ENCODE data around the gene GASK1A.

DNA sequence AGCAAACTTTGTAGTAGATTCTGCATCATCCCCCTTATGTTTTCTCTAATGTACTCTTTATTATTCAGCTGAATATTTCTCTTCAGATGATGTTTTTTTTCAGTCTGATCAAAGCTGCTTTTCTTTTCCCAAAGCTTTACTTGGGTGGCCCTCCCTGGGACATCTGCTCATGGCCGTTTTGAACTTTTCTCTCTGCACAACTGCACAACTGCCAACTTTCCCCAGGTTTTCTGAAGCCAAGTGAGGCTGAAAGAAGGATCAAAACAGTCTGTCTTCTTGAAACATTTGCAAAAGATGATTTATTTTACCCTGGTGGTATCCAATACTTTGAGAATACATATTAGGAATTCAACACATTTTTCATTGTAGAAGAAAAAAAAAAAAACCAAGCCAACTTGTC, 43.0 kb downstream of the GASK1A start:
- TF ChIP-seq ZNF621 (tag by site-specific recombination; IDR thresholded peaks at IDR 0.05) (no peak), ZNF843 (tag by site-specific recombination; IDR thresholded peaks at IDR 0.05) (no peak), PRDM10 (tag by site-specific recombination; IDR thresholded peaks at IDR 0.05) (no peak)
- TF ChIP-seq, protein P1, sequence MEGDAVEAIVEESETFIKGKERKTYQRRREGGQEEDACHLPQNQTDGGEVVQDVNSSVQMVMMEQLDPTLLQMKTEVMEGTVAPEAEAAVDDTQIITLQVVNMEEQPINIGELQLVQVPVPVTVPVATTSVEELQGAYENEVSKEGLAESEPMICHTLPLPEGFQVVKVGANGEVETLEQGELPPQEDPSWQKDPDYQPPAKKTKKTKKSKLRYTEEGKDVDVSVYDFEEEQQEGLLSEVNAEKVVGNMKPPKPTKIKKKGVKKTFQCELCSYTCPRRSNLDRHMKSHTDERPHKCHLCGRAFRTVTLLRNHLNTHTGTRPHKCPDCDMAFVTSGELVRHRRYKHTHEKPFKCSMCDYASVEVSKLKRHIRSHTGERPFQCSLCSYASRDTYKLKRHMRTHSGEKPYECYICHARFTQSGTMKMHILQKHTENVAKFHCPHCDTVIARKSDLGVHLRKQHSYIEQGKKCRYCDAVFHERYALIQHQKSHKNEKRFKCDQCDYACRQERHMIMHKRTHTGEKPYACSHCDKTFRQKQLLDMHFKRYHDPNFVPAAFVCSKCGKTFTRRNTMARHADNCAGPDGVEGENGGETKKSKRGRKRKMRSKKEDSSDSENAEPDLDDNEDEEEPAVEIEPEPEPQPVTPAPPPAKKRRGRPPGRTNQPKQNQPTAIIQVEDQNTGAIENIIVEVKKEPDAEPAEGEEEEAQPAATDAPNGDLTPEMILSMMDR (tag by site-specific recombination; IDR thresholded peaks at IDR 0.05) = no peak
- TF ChIP-seq, protein P2, sequence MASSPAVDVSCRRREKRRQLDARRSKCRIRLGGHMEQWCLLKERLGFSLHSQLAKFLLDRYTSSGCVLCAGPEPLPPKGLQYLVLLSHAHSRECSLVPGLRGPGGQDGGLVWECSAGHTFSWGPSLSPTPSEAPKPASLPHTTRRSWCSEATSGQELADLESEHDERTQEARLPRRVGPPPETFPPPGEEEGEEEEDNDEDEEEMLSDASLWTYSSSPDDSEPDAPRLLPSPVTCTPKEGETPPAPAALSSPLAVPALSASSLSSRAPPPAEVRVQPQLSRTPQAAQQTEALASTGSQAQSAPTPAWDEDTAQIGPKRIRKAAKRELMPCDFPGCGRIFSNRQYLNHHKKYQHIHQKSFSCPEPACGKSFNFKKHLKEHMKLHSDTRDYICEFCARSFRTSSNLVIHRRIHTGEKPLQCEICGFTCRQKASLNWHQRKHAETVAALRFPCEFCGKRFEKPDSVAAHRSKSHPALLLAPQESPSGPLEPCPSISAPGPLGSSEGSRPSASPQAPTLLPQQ (tag by site-specific recombination; IDR thresholded peaks at IDR 0.05) = no peak
